Stimulated activated CD8-positive, alpha-beta memory T cell treated with anti-CD3 and anti-CD28 coated beads, Interleukin-4, amount 100 ng/mL, for 4 hours (primary cell): ENCODE measurements around the gene TDRD5.

Experiments
- DNase-seq, 2 donors: peaks; one replicate each; pipeline ENCODE4 v3.0.0-alpha.2; 2020; ENCODE audit warnings: low read depth in 2 of 2, low spot score in 1 of 2

The TDRD5 gene

GRCh38 chr1:179591592-179592580 is at the start of gene TDRD5:
Gene TDRD5 (plus strand): TSS chr1:179591832. CDS start chr1:179592616, 784 bp downstream.
- no peak for DNase-seq

DNA sequence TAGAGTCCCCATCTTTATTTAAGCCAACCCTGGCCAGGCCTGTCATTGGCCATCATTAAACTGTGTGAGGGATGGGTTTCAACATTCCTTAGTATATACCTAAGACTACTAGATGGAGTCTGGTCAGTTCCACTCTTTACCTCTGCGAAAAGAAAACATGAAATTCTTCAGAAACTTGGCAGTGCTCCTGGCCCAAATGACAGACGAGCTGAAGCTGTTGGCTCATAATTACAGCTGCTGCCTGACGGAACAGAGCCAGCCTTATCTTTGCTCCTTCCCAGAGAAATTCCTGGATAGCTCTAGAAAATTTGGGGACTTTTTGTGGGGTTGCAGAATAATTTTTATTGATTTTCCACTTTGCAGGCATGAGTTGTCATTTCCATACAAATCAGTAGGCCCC is 46.3 kb upstream of the TDRD5 start:
- DNase-seq: no peak

GRCh38 chr1:179547021-179547535 is 44.6 kb upstream of the TDRD5 start:
- no peak for DNase-seq

DNA sequence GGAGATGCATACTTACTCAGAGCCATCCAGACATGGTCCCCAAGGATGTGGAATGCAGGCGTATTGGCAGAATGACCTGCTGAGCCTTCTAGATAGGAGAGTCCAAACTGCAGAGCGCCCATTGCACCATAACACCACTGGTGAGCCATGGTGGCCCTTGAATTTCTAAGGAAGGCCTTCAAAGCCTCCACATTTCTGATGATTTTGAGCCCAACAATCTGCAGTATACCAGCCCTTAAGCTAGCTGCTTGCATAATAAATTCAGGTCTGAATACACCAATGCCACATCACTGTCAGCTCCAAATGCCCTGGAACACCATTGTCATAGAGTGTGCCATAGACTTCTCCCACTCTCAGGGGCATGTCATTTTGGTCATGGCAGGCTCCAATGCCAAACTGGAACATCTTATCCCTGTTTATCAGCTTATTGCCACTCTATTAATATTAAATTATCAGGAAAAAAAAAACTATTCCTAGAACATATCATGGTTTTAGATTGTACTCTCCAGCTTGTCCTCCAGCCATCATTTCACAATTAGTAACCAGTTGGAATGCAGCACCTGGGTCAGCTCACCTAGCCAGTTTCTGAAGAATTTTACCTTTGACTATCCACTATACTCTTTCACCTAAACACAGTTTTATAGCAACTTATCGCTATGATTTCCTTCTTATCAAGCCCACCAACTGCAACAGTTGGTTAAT is 42.8 kb upstream of the TDRD5 start:
- no peak for DNase-seq

DNA sequence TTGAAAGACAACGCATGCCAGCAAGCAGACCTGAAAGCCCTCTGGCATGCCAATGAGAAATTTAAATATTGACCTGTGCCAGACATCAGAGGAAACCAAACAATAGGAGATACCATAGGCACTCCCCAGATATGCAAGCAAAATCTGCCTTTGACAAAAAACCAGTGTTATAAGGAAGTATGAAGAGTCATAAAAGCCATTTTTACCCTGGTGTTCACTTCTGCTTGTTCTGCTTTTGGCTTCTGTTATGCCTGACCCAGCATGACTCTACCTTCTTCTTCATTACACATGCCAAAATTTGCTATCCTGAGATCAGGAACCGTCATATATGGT is 42.3 kb upstream of the TDRD5 start:
- DNase-seq: no peak

DNA sequence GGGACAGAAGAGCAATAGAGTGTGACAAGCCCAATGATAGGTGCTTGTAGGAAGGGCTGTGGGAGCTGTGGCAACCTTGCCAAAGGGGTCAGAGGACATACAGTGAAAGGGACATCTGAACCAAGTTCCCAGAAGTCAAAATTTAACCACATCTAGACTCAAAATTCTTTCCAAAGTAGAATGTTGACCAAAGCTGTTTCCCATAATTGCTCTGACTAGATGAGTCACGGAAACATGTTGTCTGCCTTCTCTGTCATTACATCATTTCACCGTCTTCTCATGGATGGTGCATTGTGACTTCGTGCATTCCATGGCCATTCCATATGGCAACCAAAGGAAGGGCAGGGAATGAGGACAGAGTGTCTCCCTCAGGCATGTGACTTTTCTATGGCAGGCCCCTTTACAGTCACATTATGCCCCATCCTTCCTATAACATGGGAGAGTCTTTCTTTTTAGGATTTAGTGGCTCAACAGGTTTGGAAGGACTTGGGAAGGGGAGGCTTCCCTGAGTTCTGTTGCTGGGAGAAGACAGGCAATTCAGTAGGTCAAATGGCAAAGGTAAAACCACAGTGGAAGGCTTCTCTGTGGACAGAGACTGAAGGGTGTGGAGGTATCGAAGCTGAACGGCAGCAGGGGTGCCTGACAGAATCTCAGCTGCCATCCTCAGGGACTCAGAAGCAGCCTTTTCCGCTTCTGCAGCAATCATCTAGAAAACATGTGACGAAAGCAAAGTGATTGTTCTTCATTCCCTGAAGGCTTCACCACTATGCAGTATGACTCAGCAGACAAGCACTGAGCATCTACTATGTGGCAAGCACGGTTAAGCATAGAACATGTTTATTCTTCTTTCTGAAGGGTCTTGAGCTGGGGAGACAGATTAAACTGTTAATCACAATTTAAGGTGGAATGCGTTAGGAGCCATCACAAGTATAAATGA is 40.6 kb upstream of the TDRD5 start:
- DNase-seq: no peak

GRCh38 chr1:179554427-179554826 is 37.2 kb upstream of the TDRD5 start:
- DNase-seq: no peak

- no peak for DNase-seq
Observed at GRCh38 chr1:179558078-179558477, 33.6 kb upstream of the TDRD5 start.

DNA sequence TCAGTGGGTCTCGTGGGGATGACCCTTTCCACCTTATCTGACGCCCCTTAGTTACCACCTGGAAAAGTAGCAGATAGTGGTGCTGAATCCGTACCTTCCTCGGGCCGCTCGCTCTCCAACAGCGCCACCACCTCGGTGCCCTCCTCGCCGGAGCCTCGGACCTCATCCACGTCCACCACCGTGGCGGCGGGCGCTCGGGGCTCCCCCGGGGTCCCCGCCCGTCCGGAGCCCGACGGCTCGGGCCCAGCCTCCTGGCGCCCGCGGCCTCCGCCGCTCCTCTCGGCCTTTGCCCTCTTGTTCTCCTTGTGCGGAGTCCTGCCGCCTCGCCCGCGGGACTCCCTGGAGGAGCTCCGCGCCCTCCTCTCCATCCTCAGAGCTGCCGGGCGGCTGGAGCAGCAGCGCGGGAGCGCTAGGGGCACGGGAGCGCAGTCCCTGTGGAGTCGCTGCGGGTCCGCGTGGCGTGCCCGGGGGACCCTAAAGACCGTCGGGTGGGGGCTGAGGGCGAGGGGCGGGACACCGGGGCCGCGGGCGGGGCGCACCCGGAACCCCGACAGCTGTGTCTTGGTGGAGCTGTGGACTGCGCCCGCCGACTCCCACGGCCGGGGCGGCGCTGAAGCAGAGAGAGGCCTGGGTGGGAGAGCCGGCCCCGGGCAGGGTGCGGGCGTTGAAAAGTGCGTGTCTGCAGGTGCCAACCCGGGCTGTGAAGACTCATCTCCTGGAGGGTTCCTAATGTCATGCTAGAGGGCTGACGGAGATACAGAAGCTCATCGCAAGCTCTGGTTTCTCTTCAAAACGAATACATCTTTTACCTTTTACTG is 15.9 kb upstream of the TDRD5 start, which contains the start of gene NPHS2:
NPHS2 (minus strand) TSS at position 452 of the 818 bp plus-strand sequence; CDS start at position 368, 84 bp downstream.
- no peak for DNase-seq

- no peak for DNase-seq
Observed at GRCh38 chr1:179576509-179576908, 15.1 kb upstream of the TDRD5 start.

GRCh38 chr1:179583771-179584320 is 7.8 kb upstream of the TDRD5 start:
- no peak for DNase-seq

- DNase-seq: no peak
Observed at GRCh38 chr1:179586107-179586823, 5.4 kb upstream of the TDRD5 start.

- DNase-seq: no peak
Observed at GRCh38 chr1:179587336-179587735, 4.3 kb upstream of the TDRD5 start.

DNA sequence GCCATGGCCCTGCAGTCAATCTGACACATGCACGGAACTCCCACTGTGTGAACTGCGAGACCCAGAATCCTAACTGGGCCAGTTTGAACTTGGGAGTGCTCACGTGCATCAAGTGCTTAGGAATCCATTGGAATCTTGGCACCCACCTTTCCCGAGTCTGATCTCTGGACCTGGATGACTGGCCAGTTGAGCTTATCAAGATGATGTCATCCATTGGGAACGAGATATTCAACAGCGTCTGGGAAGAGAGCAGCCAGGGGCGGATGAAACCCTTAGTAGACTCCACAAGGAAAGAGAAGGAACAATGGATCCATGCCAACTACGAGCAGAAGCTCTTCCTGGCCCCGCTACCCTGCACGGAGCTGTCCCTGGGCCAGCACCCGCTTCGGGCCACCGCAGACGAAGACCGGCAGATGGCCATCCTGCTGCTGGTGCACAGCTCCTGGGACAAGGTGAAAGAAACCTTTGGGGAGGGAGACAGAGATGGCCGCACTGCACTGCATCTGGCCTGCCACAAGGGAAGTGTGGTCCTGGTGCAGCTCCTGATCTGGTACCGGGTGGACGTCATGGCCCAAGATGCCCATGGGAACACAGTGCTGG is 3.1 kb upstream of the TDRD5 start:
- no peak for DNase-seq

- no peak for DNase-seq
Observed at GRCh38 chr1:179589509-179589908, 2.1 kb upstream of the TDRD5 start.

GRCh38 chr1:179590671-179591070 is 961 bp upstream of the TDRD5 start:
- no peak for DNase-seq

GRCh38 chr1:179591253-179591591 is 410 bp upstream of the TDRD5 start:
- no peak for DNase-seq

GRCh38 chr1:179598631-179599030 is 7.0 kb downstream of the TDRD5 start:
- DNase-seq: no peak
